Measurements from ENCODE around the gene ZP4.

ZP4 gene

DNA sequence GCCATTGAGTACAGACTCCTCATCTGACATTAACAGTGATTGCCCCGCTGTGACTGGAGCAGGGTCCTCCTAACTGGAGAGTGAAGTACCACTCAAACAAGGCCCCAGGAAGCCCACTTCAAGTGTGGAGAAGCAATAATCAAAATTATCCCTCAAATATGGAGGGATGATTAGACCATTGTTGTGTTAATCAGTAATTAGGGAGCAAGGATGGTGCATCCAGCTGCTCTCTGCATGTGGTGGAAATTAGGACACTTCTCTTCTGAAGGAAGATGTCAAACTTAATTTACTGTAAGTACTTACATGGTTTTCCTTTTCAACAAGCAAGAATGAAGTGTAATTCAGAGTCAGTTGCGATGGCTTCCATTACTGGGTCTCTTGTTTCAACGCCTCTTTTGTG lies 3.4 kb upstream of the ZP4 start:
- TF ChIP-seq CTCF (IDR thresholded peaks at IDR 0.05; ENCODE audit: extremely low read depth, missing control alignments): no peak
- no peak for DNase-seq (ENCODE audit: low spot score)

DNA sequence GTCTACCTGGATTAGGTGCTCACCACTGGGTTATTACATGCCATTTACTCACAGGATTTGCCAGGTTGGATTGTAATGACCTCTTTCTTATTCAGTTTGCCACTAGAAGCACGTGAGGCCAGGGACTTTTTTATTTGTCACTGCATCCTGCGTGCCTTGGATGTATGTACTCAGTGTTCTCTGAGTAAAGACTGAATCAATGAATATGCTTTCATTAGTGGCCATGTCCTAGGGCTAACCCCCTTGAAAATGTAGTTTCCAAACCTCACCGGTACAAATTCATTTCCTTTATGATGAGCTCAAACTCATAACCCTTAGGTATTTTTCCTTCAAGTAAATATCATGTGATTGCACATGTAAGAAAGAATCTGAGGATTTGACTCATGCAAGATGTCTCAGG lies 1.3 kb upstream of the ZP4 start:
- DNase-seq (ENCODE audit: low spot score): no peak
- no peak for TF ChIP-seq CTCF (IDR thresholded peaks at IDR 0.05; ENCODE audit: extremely low read depth, missing control alignments)

GRCh38 chr1:237891266-237891665 lies 544 bp upstream of the ZP4 start:
- no peak for DNase-seq (ENCODE audit: low spot score)
- no peak for TF ChIP-seq CTCF (IDR thresholded peaks at IDR 0.05; ENCODE audit: extremely low read depth, missing control alignments)

GRCh38 chr1:237890416-237890815 lies 306 bp downstream of the ZP4 start:
- no peak for TF ChIP-seq CTCF (IDR thresholded peaks at IDR 0.05; ENCODE audit: extremely low read depth, missing control alignments)

GRCh38 chr1:237888143-237888542 lies 2.6 kb downstream of the ZP4 start:
- no peak for TF ChIP-seq CTCF (IDR thresholded peaks at IDR 0.05; ENCODE audit: extremely low read depth, missing control alignments)
- DNase-seq (ENCODE audit: low spot score): no peak

More at GRCh38 chr1:237890416-237890815, 306 bp downstream of the ZP4 start:
- DNase-seq (ENCODE audit: low spot score): no peak

DNA sequence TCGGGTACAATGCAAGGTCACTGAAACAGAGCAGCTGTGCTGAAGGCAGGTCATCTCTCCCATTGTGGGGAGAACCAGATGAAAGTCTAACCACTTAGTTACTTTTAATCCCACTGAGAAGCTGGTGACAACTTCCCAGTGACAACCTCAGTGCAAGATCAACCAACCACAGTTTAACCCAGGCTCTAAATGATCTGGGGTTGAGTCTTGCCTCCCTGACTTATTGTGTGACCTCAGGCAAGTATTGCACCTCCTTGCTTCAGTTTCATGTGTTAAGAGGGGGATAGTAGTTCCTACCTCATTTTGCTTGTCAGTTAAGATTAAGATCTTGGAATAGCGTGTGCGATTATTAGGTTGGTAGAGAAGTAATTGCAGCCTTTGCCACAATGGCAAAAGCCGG lies 3.2 kb downstream of the ZP4 start:
- no peak for TF ChIP-seq CTCF (IDR thresholded peaks at IDR 0.05; ENCODE audit: extremely low read depth, missing control alignments)
- DNase-seq (ENCODE audit: low spot score): no peak

DNA sequence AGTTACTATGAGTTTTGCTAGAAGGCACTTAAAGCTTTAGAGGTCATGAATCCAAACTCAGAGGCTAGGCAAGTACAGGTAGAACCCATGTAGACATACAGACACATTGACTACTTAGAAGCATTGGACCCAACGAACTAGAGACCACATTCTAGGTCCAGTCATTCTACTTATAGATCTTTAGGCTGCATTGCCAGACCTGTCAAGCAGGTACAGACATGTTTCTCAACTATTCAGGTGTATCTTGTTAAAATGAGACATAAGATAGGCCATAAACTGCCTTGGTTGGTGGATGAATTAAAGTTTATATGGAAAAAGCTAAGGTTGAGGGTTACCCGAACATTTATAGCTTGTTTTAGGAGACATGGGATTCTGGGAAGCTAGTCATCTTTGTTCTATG lies 6.5 kb downstream of the ZP4 start:
- no peak for TF ChIP-seq CTCF (IDR thresholded peaks at IDR 0.05; ENCODE audit: extremely low read depth, missing control alignments)
- no peak for DNase-seq (ENCODE audit: low spot score)

Data from GM20000 (cell line).